HG03066 (cell line): ENCODE measurements around the gene AKR1C1.
"Not testable (repeated sequence)": the region's sequence is repeated elsewhere in the genome, so short reads cannot be mapped to it uniquely, and the experiment has no call there.

ENCODE experiments used
- ATAC-seq: cut with Tn5 transposase; IDR thresholded peaks from one replicate; pipeline ENCODE4 v1.9.1; 2021; ENCODE audit warnings: low read depth; ENCODE audit not compliant: unreplicated experiment

AKR1C1 gene

DNA sequence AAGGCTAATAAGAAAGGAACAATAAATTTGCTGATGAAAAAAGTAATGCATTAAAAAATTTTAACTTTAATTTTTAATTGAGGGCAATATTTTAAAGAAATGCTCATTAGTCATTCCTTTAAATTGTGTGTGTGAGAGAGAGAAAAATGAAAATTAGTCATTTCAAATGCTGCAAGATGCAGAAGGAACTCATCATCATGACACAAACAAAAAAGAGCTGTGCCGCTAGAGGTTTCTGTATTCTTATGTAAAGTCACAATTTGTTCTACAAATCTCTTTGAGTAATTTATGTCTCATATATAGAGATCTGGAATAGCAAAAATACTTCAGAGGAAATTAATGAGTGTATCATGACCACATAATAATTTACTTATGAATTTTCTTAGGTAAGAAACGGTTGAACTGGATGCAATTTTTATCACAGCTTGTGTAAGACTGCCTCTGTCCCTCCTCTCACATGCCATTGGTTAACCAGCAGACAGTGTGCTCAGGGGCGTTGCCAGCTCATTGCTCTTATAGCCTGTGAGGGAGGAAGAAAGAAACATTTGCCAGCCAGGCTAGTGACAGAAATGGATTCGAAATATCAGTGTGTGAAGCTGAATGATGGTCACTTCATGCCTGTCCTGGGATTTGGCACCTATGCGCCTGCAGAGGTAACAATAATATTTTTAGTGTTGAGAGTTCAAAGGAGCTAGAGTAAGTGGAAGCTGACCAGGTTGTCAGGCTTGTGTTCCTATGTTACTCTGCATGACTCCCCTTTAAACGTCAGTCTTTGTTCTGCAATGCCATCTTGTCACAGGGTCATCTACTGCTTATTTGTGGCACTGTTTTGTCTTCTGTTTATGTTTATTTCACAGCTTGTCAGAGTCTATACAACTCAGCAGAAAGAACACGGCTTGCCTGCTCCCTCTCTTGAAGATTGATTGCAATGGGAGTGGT, at the start of gene AKR1C1:
Gene AKR1C1 (plus strand): TSS at position 540 of the 939 bp plus-strand sequence. CDS start 30 bp downstream, at position 570.
- not testable (repeated sequence) for ATAC-seq

DNA sequence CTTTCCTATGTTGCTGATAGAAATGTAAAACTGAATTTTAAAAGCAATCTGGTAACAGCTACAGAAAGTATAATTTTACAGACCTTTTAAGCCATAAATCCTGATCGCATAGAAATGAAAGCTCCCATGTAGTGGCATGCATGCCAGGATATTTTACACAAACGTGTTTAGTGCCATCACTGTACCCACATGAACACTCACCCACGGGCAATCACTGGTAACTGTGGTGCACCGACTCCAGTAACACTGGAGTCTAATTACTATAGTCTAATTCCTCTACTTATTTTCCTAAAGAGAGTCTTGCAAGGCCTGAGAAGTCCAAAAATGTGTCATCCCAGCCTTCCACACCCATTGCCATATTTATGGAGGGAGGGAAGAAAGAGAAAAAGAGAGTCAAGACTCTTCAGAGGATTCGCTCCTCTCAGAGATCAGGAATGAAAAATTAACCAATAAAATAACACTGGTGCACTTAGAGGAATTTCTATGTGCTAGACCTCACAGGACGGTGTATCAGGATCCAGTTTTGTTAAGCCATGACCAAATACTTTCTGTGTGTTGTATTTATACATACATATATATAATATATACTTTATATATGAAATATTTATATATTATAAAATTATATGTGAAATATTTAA, 48.9 kb upstream of the AKR1C1 start:
- no peak for ATAC-seq

DNA sequence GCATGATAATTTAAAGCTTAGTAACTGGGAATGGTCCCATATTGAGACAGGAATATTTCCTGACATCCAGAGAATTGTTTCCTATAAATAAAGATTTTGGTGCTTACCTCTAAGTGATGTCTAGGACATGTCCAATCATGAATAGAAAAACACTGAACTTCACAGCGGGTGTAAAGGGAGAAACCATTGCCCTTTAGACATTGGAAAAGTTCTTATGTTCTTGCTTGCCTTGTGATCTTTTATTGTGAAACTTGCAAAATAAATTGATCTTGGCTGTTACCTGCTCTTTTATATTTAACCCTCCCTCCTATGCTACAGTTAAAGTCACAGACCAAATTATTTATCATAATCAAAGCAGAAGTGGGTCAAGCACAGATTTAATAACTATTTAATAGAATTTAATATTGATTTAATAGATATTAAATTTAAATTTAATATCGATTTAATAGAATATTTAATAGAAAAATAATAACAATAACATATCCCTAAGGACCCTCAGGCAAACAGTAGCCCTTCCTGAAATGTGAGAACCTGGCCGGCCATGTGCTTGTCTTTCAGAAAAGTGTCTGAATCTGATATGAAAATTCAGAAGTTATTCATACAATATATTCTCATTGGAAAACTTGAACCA, 47.0 kb upstream of the AKR1C1 start:
- no peak for ATAC-seq

DNA sequence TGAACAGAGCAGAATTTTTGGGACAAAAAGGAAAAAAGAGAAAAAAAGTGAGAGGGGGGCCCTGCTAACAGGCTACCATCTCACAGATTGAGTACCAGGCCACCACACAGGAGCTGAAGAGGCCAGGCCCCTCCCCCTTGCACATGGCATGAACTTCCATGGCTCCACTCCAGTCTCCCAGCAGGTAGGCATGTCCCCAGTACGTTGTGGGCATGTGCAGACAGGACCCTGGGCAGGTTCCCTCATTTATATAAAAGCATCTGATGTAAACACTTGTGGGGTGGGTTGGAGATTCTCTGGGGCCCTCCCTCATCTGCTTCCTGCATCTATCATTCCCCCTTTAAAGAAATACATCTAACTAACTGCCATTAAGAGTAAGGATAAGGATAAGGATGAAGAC, 45.0 kb upstream of the AKR1C1 start:
- ATAC-seq: no peak

DNA sequence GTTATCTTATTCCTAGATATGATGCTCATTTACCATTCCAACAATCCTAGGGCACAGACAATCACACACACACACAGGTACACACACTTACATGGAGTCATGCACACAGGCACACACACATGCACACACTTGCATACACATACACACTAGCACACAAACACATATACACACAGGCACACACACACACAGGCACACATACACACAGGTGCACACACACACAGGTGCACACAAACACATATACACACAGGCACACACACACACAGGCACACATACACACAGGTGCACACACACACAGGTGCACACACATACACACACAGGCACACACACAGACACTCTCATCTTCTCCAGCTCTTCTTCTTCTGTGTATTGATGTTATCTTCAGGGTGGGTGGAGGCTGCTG, 38.7 kb upstream of the AKR1C1 start:
- not testable (repeated sequence) for ATAC-seq

DNA sequence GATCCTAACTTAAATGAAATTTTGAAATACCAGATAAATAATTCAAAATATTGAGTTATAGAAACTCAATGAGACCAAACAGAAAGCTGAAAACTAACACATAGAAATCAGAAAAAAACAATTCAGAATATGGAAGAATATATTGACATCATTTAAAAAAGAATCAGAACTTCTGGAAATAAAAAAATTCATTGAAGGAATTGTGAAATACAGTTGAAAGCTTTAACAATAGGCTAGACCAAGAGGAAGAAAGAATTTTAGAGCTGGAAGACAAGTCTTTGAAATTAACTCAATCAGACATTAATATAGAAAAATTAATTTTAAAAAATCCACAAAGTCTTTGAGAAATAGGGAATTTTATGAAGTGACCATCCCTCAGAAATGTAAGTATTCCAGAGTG, 36.8 kb upstream of the AKR1C1 start:
- ATAC-seq: no peak

DNA sequence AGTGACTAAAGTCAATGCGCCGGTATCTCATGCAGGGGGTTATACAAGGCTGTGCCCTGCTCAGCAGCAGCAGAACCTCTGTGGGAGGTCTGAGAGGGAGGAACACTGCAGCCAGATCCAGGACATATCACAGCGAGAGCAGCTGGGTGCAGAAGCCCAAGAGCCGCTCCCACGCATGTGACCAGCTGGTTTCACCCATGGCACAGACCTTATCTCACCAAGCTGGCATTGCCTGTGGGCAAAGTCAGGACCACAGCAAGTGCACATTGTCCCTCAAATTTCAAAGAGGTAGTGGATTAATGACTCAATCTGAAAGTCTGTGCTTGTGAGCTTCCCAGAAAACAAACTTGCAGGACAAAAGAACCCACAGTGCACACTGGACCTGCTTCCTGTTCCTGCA, 31.6 kb upstream of the AKR1C1 start:
- ATAC-seq: no peak

DNA sequence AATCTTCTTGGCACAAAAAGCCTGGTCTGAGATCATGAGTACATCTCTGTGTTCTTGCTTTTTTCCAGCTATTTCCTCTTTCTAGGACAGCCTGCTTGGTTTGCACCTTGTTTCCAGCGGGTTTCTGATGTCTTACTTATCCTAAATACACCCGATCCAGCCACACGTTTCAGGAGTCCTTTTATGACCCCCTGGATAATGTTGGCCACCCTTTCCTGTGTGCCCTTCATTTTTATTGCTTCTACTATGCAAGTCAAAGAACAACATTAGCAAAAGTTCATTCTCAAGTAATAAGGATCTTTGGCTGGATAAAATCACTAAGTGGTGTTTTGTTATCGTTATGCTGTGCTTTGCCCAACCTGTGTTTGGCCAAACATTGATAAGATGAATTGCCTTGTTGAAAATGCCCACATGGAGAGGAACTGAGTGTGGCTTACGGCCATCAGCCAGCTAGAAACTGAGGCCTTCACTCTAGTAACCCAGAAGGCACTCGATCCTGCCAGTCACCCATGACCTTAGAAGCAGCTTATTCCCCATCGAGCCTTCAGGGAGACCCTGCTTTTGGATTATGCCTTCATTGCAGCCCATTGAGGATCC, 28.7 kb upstream of the AKR1C1 start:
- no peak for ATAC-seq

DNA sequence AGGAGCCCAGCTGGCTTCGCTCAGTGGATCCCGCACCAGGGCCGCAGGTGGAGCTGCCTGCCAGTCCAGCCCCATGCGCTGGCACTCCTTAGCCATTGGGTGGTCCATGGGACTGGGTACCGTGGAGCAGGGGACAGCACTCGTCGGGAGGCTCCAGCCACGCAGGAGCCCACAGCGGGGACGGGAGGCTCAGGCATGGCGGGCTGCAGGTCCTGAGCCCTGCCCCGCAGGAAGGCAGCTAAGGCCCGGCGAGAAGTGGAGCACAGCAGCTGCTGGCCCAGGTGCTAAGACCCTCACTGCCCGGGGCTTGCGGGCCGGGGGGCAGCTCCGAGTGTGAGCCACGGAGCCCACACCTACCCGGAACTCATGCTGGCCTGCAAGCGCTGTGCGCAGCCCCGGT, 25.9 kb upstream of the AKR1C1 start:
- no peak for ATAC-seq

DNA sequence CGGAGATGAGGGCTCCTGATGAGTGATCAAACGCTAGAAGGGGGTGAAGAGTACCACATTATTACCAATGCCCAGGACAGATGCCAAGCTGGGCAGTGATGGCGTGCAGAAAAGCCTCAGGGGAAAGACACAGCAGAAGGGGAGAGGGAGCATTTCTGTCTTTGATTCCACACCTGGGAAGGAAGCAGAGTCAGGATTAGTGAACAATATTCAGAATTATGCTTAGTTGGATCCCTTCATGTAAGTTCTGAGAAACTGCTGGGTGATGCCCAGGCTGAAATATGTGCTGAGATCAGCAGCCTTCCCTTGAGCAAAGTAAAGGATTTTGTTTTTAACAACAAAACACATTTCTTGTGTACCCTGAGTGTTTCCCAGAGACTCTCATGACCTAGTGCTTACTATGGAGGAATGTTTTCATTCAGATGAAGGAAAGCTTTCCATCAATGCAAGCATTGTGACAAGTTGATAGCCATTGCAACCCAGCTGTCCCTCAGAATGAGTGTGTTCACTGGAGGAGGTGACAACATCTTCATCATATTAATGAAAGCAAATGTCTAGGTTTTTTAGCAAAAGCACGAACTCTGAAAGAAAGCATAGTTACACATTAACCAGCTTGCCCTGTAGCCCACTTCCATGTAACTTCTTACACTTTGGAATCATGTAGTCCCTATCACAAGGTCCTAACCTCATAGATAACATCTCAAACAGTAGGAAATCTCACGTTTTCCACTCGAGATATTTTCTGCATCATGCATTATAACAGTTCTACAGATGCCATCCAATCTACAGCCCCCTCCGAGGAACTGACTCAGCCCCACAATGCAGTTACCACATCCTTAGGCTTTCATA, 23.8 kb upstream of the AKR1C1 start:
- ATAC-seq: no peak

DNA sequence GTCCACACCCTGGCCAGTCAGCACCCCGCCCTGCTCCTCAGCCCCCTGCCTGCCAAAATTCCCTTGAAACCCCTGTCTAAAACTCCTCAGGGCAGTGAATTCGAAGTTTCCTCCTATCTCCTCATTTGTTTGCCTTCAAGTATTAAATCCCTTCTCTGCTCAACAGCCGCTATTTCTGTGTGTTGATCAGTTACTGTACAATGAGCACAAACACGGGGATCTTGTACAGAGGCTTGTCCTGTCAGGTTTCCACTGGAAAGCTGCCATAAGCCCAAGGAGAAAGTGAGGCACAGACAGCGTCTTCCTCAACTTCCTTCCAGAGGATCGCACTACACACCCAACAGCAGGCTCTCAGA, 23.2 kb upstream of the AKR1C1 start:
- not testable (repeated sequence) for ATAC-seq

DNA sequence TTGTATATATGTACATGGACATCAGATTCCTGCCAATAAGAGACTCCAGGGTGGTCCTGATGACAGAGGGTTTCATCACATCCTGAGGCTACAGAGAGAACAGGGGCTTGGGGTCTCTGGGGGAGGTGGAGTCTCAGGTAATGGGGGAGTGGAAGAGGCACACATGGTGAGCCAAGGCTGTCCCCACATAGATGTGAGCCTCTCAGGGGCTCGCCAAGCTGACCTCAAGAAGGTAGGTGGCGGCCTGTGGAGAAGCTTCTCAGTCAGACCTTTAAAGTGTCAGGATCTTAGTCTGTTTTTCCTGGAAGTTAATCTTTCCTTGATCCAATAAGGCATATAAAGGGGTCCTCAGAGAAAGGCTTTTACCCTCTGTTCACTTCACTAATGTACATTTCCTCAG, 22.3 kb upstream of the AKR1C1 start:
- ATAC-seq: not testable (repeated sequence)

DNA sequence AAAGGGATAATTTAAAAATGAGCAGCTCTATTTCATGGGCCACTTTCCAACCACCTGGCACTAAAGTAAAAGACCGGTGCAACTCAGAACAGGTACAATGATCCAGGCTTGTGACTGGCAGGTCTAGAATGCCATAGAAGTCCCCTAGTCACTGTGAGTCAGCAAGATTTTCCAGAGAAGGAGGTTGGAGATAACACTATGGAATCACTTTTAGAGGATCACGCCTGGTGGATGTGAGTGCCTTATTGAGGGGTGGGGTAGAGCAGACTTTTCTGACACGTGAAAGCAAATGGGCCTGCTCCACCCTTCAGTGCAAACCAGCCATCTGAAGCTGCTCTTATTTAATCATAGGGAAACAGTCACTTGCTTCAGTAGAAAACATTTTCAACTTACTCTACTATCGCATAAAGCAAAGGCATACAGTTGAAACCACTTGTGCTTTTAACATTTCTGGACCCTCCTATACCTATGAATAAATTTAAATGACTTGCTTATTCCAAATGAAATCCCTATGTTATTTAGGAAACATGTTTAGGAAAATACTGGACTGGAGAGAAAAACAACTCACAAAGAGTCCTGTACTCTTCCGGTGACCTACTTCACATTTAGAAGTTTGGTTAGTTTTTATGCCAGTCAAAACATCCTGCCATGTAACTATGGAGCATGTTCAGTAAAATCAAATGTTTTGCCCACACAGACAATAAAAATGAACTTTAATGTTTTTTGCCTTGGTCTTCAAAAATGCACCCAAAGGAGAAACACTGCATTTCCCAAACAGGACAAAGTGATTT, 21.5 kb upstream of the AKR1C1 start:
- ATAC-seq: no peak

DNA sequence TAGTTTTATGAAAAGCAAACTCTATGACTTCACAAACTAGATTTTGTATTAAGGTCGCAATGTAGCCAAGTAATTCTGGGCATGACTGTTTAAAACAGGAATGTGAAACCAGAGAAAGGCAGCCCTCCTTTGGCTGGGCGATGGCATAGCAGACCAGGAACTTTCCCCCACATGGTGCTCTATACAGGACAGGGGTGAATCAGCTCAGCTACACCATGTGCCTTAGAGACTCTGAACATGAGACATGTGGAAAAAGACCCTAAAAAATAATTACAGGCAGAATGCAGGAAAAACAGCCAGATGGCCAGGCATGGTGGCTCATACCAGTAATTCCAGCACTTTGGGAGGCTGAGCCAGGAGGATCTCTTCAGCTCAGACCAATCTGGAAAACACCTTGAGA, 20.3 kb upstream of the AKR1C1 start:
- not testable (repeated sequence) for ATAC-seq

DNA sequence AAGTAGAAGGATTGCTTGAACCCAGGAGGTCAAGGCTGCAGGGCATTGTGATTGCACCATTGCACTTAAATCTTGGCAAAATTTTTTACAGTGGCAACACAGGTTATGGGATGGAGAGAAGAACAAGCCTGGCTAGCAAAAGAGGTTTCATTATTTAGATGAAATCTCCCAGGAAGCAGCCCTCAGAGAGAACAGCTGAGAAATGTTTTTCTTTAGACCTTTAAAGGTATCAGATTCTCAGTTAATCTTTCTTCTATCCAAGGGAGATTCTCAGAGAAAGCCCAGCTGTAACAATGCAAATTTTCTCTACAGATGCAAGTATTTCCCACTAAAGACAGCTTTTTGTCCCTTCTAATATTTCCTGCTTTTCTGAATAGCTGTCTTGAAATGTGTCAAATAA, 19.8 kb upstream of the AKR1C1 start:
- ATAC-seq: not testable (repeated sequence)

DNA sequence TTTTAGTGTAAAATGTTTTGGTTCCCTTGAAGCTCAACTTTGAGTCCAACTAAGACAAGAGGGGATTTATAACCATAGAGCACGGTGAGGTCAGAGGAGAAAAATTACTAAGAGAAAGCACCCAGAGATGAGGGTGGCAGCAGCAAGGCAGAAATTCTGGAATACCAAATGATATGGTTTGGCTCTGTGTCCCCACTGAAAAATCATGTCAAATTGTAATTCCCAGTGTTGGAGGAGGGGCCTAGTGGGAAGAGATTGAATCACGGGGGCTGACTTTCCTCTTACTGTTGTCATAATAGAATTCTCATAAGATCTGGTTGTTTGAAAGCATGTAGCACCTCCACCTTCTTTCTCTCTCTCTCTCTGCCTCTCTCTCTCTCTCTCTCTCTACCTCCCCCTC, 19.4 kb upstream of the AKR1C1 start:
- no peak for ATAC-seq

DNA sequence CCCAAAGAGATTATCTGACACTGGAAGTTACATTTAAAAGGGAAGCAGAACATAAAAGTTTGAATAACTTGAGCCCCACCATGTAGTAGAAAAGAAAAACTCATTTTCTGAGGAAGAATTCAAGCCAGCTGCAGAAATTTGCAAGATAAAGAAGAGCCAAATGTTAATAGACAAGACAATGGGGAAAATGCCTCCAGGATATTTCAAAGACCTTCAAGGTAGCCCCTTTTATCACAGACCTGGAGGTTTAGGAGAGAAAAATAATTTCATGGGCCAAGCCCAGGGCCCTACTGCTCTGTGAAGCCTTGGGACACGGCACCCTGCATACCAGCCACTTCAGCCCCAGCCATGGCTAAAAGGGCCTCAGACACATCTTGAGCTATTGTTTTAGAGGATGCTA, 18.4 kb upstream of the AKR1C1 start:
- no peak for ATAC-seq

DNA sequence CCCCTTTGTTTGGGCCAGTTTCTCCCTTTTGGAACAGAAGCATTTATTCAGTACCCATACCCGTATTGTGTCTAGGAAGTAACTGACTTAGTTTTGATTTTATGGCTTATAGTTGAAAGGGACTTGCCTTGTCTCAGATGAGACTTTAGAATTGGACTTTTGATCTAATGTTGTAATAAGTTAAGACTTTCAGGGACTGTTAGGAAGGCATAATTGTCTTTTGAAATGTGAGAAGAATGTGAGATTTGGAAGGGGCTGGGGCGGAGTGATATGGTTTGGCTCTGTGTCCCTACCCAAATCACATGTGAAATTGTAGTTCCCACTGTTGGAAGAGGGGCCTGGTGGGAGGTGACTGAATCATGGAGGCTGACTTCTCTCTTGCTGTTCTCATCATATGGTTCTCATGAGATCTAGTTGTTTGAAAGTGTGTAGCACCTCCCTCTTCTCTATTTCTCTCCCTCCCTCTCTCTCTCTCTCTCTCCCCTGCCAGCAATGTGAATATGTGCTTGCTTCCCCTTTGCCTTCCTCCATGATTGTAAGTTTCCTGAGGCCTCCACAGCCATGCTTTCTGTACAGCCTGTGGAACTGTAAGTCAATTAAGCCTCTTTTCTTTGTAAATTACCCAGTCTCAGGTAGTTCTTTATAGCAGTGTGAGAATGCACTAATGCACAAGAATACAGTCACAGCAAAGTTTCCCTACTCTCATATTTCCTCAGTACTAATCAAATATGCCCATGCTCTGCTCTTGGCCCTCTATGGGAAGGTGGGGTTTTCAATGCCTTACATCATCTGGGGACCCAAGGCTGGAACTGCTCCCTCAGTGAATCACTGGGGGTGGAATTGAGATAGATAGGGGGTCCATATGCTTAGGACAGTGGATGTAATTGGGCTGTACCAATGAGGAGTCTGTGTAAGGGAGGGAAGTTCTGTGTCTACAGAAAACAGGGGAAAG, 17.2 kb upstream of the AKR1C1 start:
- no peak for ATAC-seq
